Neural cell (in vitro differentiated cells): ENCODE results near the gene GALNT15. TPM values are rescaled to one million over a fixed set of nuclear protein-coding genes. Genes with fewer than 3 reads are reported as not detected.

Experiments used
- H2AFZ ChIP-seq: fragments of 200-600, 300-800 bp; sonication (generic), shearing (Covaris generic); 2 replicates; pipeline ENCODE4 v1.6.0; 2014; ENCODE audit warnings: low read depth, mild to moderate bottlenecking, antibody characterized with exemption, low read length, moderate library complexity
- H3F3A ChIP-seq: fragments of 200-600 bp; shearing (Covaris generic); 2 replicates; pipeline ENCODE4 v1.6.1; 2016; ENCODE audit warnings: mild to moderate bottlenecking, moderate library complexity, mixed read lengths, antibody characterized with exemption, low read length; ENCODE audit not compliant: insufficient read depth, poor library complexity, severe bottlenecking
- H3K27ac ChIP-seq: fragments of 200-600, 300-800 bp; sonication (generic), shearing (Covaris generic); 2 replicates; pipeline ENCODE4 v1.5.1; 2014; ENCODE audit warnings: mild to moderate bottlenecking, low read length, moderate library complexity
- H3K27me3 ChIP-seq: fragments of 300-800, 200-600 bp; sonication (generic), shearing (Covaris generic); 2 replicates; pipeline ENCODE4 v1.6.0; 2014; ENCODE audit warnings: mild to moderate bottlenecking, low read depth, low read length, moderate library complexity; ENCODE audit not compliant: insufficient read depth
- H3K36me3 ChIP-seq: fragments of 300-800, 200-600 bp; sonication (generic), shearing (Covaris generic); 2 replicates; pipeline ENCODE4 v1.5.1; 2014; ENCODE audit warnings: mild to moderate bottlenecking, antibody characterized with exemption, low read length, moderate library complexity; ENCODE audit not compliant: insufficient read depth
- H3K4me2 ChIP-seq: fragments of 300-800, 200-600 bp; sonication (generic), shearing (Covaris generic); 2 replicates; pipeline ENCODE4 v1.6.0; 2014; ENCODE audit warnings: mild to moderate bottlenecking, low read length
- H3K4me3 ChIP-seq: fragments of 300-800, 200-600 bp; sonication (generic), shearing (Covaris generic); 2 replicates; pipeline ENCODE4 v1.5.1; 2014; ENCODE audit warnings: mild to moderate bottlenecking, low read length, moderate library complexity
- H3K79me2 ChIP-seq: fragments of 200-600 bp; shearing (Covaris generic); replicated peaks from 2 replicates; pipeline ENCODE4 v1.6.0; 2014; ENCODE audit warnings: mild to moderate bottlenecking, low read length, moderate library complexity; ENCODE audit not compliant: insufficient read depth
- H3K9ac ChIP-seq: fragments of 300-800, 200-600 bp; sonication (generic), shearing (Covaris generic); 2 replicates; pipeline ENCODE4 v1.6.1; 2016; ENCODE audit warnings: mild to moderate bottlenecking, low read length, mixed read lengths
- H3K9me2 ChIP-seq: fragments of 200-600 bp; shearing (Covaris generic); 2 replicates; pipeline ENCODE4 v1.6.1; 2016; ENCODE audit warnings: mild to moderate bottlenecking, low read length, mixed read lengths; ENCODE audit not compliant: insufficient read depth
- H3K9me3 ChIP-seq: fragments of 200-600, 300-800 bp; sonication (generic), shearing (Covaris generic); 2 replicates; pipeline ENCODE4 v1.6.1; 2016; ENCODE audit warnings: mild to moderate bottlenecking, mixed run types, low read length, moderate library complexity, mixed read lengths
- H4K20me1 ChIP-seq: fragments of 200-600 bp; shearing (Covaris generic); 2 replicates; pipeline ENCODE4 v1.6.1; 2016; ENCODE audit warnings: mild to moderate bottlenecking, mixed run types; ENCODE audit not compliant: insufficient read depth
- EP300 ChIP-seq: fragments of 450-650 bp; conservative IDR thresholded peaks from 2 replicates; pipeline ENCODE4 v1.6.1; 2014; ENCODE audit warnings: antibody characterized with exemption, mild to moderate bottlenecking, moderate library complexity; ENCODE audit not compliant: poor library complexity, severe bottlenecking
- EZH2 ChIP-seq: fragments of 200-600, 300-800 bp; shearing (Covaris generic), sonication (generic); IDR thresholded peaks from 2 replicates; pipeline ENCODE4 v1.6.1; 2014; ENCODE audit warnings: antibody characterized with exemption, low read length, borderline replicate concordance, mild to moderate bottlenecking; ENCODE audit not compliant: insufficient read depth, poor library complexity, severe bottlenecking
- MXI1 ChIP-seq: fragments of 450-650 bp; conservative IDR thresholded peaks from 2 replicates; pipeline ENCODE4 v1.6.1; 2014; ENCODE audit warnings: antibody characterized with exemption, mild to moderate bottlenecking; ENCODE audit not compliant: poor library complexity, severe bottlenecking
- POLR2AphosphoS5 ChIP-seq: IDR thresholded peaks from 2 replicates; pipeline ENCODE4 v1.6.1; 2012
- RAD21 ChIP-seq: fragments of 450-650 bp; conservative IDR thresholded peaks from 2 replicates; pipeline ENCODE4 v1.6.1; 2014; ENCODE audit warnings: antibody characterized with exemption, mild to moderate bottlenecking, moderate library complexity
- SMC3 ChIP-seq: fragments of 450-650 bp; conservative IDR thresholded peaks from 2 replicates; pipeline ENCODE4 v1.6.1; 2014; ENCODE audit warnings: antibody characterized with exemption, mild to moderate bottlenecking, moderate library complexity; ENCODE audit not compliant: poor library complexity
- TAF1 ChIP-seq: IDR thresholded peaks from 2 replicates; pipeline ENCODE4 v1.6.1; 2012; ENCODE audit warnings: low read depth
- polyA plus RNA-seq: library from polyadenylated mRNA; depleted of rRNA; stranded (reverse); fragments of >200 nt; gene quantifications from 2 replicates; pipeline ENCODE4 v1.2.3, GENCODE V29; 2014
- TF ChIP-seq, protein P1 (sequence below): IDR thresholded peaks from 2 replicates; pipeline ENCODE4 v1.6.1; 2012; ENCODE audit warnings: borderline replicate concordance
- TF ChIP-seq, protein P2 (sequence below): fragments of 450-650 bp; IDR thresholded peaks from 2 replicates; pipeline ENCODE4 v1.5.1; 2014; ENCODE audit warnings: antibody characterized with exemption, mild to moderate bottlenecking, moderate library complexity; ENCODE audit not compliant: poor library complexity, severe bottlenecking

The GALNT15 gene
- polyA plus RNA-seq, 1 donor from 2014 or later, result 1.5 TPM

DNA sequence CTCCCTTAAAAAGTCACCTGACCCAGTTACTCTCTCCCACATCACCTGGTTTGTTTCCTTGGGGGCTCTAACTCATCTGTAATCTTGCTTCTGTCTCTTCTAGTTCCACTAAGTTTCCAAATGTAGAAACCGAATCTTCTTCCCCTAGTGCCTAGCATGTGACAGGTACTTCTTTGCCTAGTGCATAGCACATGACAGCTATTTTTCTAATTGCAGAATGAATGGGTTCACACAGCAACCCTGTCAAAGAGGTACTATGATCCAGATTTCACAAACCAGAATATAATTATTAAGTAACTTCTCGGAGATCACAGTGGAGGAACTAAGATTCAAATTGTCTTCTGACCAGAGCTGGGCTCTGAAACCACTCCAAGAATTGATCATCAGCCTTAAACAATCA lies 82.8 kb downstream of the GALNT15 start:
- Histone ChIP-seq H3K9me2 (no peaks in the 10 kb centered on the region), H3K4me3 (no peak overlapping the region), H3K27me3 (no peaks in the 10 kb centered on the region), H3K79me2 (no peaks in the 10 kb centered on the region), H3F3A (no peaks in the 10 kb centered on the region), H3K27ac (no peak overlapping the region), H2AFZ (no peak overlapping the region), H3K4me2 (no peak overlapping the region), H3K9ac (no peak overlapping the region), H4K20me1 (no peaks in the 10 kb centered on the region), H3K36me3 (no peaks in the 10 kb centered on the region), H3K9me3 (no peaks in the 10 kb centered on the region)
- no peak for TF ChIP-seq TAF1
- TF ChIP-seq, protein P1, sequence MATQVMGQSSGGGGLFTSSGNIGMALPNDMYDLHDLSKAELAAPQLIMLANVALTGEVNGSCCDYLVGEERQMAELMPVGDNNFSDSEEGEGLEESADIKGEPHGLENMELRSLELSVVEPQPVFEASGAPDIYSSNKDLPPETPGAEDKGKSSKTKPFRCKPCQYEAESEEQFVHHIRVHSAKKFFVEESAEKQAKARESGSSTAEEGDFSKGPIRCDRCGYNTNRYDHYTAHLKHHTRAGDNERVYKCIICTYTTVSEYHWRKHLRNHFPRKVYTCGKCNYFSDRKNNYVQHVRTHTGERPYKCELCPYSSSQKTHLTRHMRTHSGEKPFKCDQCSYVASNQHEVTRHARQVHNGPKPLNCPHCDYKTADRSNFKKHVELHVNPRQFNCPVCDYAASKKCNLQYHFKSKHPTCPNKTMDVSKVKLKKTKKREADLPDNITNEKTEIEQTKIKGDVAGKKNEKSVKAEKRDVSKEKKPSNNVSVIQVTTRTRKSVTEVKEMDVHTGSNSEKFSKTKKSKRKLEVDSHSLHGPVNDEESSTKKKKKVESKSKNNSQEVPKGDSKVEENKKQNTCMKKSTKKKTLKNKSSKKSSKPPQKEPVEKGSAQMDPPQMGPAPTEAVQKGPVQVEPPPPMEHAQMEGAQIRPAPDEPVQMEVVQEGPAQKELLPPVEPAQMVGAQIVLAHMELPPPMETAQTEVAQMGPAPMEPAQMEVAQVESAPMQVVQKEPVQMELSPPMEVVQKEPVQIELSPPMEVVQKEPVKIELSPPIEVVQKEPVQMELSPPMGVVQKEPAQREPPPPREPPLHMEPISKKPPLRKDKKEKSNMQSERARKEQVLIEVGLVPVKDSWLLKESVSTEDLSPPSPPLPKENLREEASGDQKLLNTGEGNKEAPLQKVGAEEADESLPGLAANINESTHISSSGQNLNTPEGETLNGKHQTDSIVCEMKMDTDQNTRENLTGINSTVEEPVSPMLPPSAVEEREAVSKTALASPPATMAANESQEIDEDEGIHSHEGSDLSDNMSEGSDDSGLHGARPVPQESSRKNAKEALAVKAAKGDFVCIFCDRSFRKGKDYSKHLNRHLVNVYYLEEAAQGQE, result no peak
- no peak for TF ChIP-seq POLR2AphosphoS5
- no peak for TF ChIP-seq MXI1
- TF ChIP-seq, protein P2, sequence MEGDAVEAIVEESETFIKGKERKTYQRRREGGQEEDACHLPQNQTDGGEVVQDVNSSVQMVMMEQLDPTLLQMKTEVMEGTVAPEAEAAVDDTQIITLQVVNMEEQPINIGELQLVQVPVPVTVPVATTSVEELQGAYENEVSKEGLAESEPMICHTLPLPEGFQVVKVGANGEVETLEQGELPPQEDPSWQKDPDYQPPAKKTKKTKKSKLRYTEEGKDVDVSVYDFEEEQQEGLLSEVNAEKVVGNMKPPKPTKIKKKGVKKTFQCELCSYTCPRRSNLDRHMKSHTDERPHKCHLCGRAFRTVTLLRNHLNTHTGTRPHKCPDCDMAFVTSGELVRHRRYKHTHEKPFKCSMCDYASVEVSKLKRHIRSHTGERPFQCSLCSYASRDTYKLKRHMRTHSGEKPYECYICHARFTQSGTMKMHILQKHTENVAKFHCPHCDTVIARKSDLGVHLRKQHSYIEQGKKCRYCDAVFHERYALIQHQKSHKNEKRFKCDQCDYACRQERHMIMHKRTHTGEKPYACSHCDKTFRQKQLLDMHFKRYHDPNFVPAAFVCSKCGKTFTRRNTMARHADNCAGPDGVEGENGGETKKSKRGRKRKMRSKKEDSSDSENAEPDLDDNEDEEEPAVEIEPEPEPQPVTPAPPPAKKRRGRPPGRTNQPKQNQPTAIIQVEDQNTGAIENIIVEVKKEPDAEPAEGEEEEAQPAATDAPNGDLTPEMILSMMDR, result no peak
- TF ChIP-seq EZH2, result no peak
- TF ChIP-seq RAD21, result no peak
- TF ChIP-seq EP300, result no peak
- TF ChIP-seq SMC3, result no peak

DNA sequence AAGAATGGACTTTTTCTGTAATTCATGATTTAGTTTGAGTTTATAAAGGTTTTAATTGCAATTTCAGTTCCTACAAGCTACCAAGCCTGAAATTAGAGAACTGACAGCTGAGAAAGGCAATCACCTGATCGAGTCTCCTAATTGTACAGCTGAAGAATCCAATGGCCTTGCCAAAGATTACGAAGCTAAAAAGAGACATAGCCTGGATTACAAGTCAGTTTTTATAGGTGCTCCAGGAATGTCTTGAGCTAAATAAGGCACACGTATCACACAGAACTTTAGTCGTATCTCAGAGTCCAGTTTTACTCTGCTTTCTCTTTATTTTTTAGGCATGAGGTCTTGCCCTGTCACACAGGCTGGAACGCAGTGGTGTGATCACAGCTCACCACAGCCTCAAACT lies 83.7 kb downstream of the GALNT15 start:
- TF ChIP-seq MXI1 (no peak), EZH2 (no peak), RAD21 (no peak), TAF1 (no peak), EP300 (no peak), POLR2AphosphoS5 (no peak), SMC3 (no peak)
- TF ChIP-seq, protein P2, result no peak
- TF ChIP-seq, protein P1, result no peak
- no peak overlapping the region for H3K27ac ChIP-seq
- H3K9me2 ChIP-seq, result no peaks in the 10 kb centered on the region
- no peaks in the 10 kb centered on the region for H3K36me3 ChIP-seq
- no peaks in the 10 kb centered on the region for H3K27me3 ChIP-seq
- no peak overlapping the region for H3K4me2 ChIP-seq
- H4K20me1 ChIP-seq, result no peaks in the 10 kb centered on the region
- H3K79me2 ChIP-seq, result peaks cover 6% of the 10 kb centered on the region
- no peak overlapping the region for H3K9ac ChIP-seq
- no peaks in the 10 kb centered on the region for H3K9me3 ChIP-seq
- H3F3A ChIP-seq, result no peaks in the 10 kb centered on the region
- no peak overlapping the region for H3K4me3 ChIP-seq
- no peak overlapping the region for H2AFZ ChIP-seq
